CD8-positive, alpha-beta memory T cell (primary cell): ENCODE measurements around the gene MTPN. TPM values are rescaled to one million over a fixed set of nuclear protein-coding genes. Genes with fewer than 3 reads are reported as not detected.

Experiments used
- CTCF ChIA-PET: fragments of 350-600 bp; sonication (Branson Sonifier 250); formaldehyde crosslinking; loops from one replicate; lab custom pipeline; 2021; ENCODE audit warnings: antibody characterized with exemption; lab: Charles Lee
- POLR2A ChIA-PET: fragments of 350-600 bp; sonication (Branson Sonifier 250); formaldehyde crosslinking; loops from one replicate; lab custom pipeline; 2021; ENCODE audit warnings: antibody characterized with exemption; lab: Charles Lee
- DNase-seq, 5 donors: peaks; one replicate each; pipeline versions ENCODE4 v3.0.0 to v3.0.0-alpha.2; 2020 to 2022; ENCODE audit warnings: mixed read lengths in 1 of 5
- H3K27ac ChIP-seq: one replicate; pipeline ENCODE4 v1.7.0; 2013; ENCODE audit warnings: low read depth, mild to moderate bottlenecking, low read length, moderate library complexity
- H3K27me3 ChIP-seq: 2 replicates; pipeline ENCODE4 v1.7.0; 2013; ENCODE audit warnings: low read length, mild to moderate bottlenecking; ENCODE audit not compliant: insufficient read depth, poor library complexity, severe bottlenecking
- H3K36me3 ChIP-seq: 2 replicates; pipeline ENCODE4 v1.7.0; 2013; ENCODE audit warnings: mild to moderate bottlenecking, low read length, moderate library complexity; ENCODE audit not compliant: insufficient read depth
- H3K4me1 ChIP-seq: 2 replicates; pipeline ENCODE4 v1.7.0; 2013; ENCODE audit warnings: mild to moderate bottlenecking, low read length, moderate library complexity; ENCODE audit not compliant: insufficient read depth
- H3K4me3 ChIP-seq: 2 replicates; pipeline ENCODE4 v1.7.0; 2013; ENCODE audit warnings: mild to moderate bottlenecking, low read length
- H3K9me3 ChIP-seq: 2 replicates; pipeline ENCODE4 v1.7.0; 2013; ENCODE audit warnings: mild to moderate bottlenecking, low read length
- H3K27ac Mint-ChIP-seq, 8 donors: one replicate each; pipeline ENCODE4 v1.8.0; 2020 to 2021; ENCODE audit warnings: mixed read lengths in 8 of 8, mild to moderate bottlenecking in 6 of 8, inconsistent platforms in 3 of 8, moderate library complexity in 3 of 8
- H3K27me3 Mint-ChIP-seq, 2 donors: one replicate each; pipeline ENCODE4 v1.8.0; 2020 to 2021; ENCODE audit warnings: mixed read lengths in 2 of 2, mild to moderate bottlenecking in 1 of 2, moderate library complexity in 1 of 2
- H3K36me3 Mint-ChIP-seq, 3 donors: one replicate each; pipeline ENCODE4 v1.8.0; 2020 to 2021; ENCODE audit warnings: mixed read lengths in 3 of 3, inconsistent platforms in 1 of 3, mild to moderate bottlenecking in 1 of 3
- H3K4me1 Mint-ChIP-seq, 3 donors: one replicate each; pipeline ENCODE4 v1.8.0; 2020 to 2021; ENCODE audit warnings: mixed read lengths in 3 of 3, inconsistent platforms in 1 of 3, mild to moderate bottlenecking in 1 of 3
- H3K4me3 Mint-ChIP-seq, 7 donors: one replicate each; pipeline ENCODE4 v1.8.0; 2020 to 2021; ENCODE audit warnings: mixed read lengths in 7 of 7, mild to moderate bottlenecking in 6 of 7, moderate library complexity in 4 of 7, inconsistent platforms in 2 of 7
- H3K9me3 Mint-ChIP-seq, 5 donors: one replicate each; pipeline ENCODE4 v1.8.0; 2020 to 2022; ENCODE audit warnings: mixed read lengths in 5 of 5, mild to moderate bottlenecking in 3 of 5, moderate library complexity in 2 of 5, inconsistent platforms in 1 of 5
- polyA plus RNA-seq: library from polyadenylated mRNA; unstranded; fragments of 300-500 nt; fragmentation: Illumina TruSeq; gene quantifications from one replicate; pipeline ENCODE4 v1.2.3, GENCODE V29; 2021
- total RNA-seq, 2 experiments: library from RNA; stranded (reverse); gene quantifications; one replicate each; pipeline ENCODE4 v1.2.3, GENCODE V29; 2021

Gene MTPN
- total and polyA plus RNA-seq, 3 experiments from 2014 or later, result 101 to 147 (median 143) TPM

- H3K27me3 Mint-ChIP-seq, result peaks cover 0 to 2% of the 10 kb centered on the region in 2 donors
- ChIA-PET POLR2A (interaction anchor here (0.5 to 1.1 kb wide), 2 partner anchors 312 to 602 kb away, joined by 3 to 8 read pairs; partner anchors contain the start of gene STMP1), CTCF (no interaction called here)
- peak overlapping the region; percentile 3 for H3K27ac ChIP-seq
- H3K4me3 ChIP-seq, result no peak overlapping the region
- peak overlapping the region in 7 of 8 donors; percentile 9 to 73 (median 55) for H3K27ac Mint-ChIP-seq
- DNase-seq, result no peak
- peaks cover 0 to 44% (median 9%) of the 10 kb centered on the region in 3 donors for H3K36me3 Mint-ChIP-seq
- H3K4me1 ChIP-seq, result peaks cover 63% of the 10 kb centered on the region
- H3K9me3 Mint-ChIP-seq, result no peaks in the 10 kb centered on the region
- H3K4me1 Mint-ChIP-seq, result peaks cover 67 to 92% (median 88%) of the 10 kb centered on the region in 3 donors
- H3K27me3 ChIP-seq, result no peaks in the 10 kb centered on the region
- H3K9me3 ChIP-seq, result no peaks in the 10 kb centered on the region
- H3K4me3 Mint-ChIP-seq, result peak overlapping the region; percentile 68 to 96 (median 79)
- H3K36me3 ChIP-seq, result no peaks in the 10 kb centered on the region
Observed at GRCh38 chr7:135974667-135975066, 2.5 kb downstream of the MTPN start.

- Mint-ChIP-seq H3K4me1 (peaks cover 76 to 93% (median 91%) of the 10 kb centered on the region in 3 donors), H3K9me3 (no peaks in the 10 kb centered on the region), H3K36me3 (peaks cover 0 to 57% (median 27%) of the 10 kb centered on the region in 3 donors), H3K4me3 (peak overlapping the region in 2 of 7 donors; percentile 16 to 58), H3K27ac (peak overlapping the region in 2 of 8 donors; percentile 6 to 18), H3K27me3 (no peaks in the 10 kb centered on the region)
- no peak for DNase-seq
- H3K9me3 ChIP-seq, result no peaks in the 10 kb centered on the region
- no peak overlapping the region for H3K27ac ChIP-seq
- H3K4me1 ChIP-seq, result peaks cover 66% of the 10 kb centered on the region
- H3K4me3 ChIP-seq, result no peak overlapping the region
- H3K27me3 ChIP-seq, result no peaks in the 10 kb centered on the region
- ChIA-PET CTCF (interaction anchor here (0.9 kb wide), 1 partner anchor 171 kb away, joined by 4 read pairs; no protein-coding TSS in a partner anchor), POLR2A (interaction anchor here (0.7 kb wide), 1 partner anchor 15 kb away, joined by 4 read pairs; no protein-coding TSS in a partner anchor)
- H3K36me3 ChIP-seq, result no peaks in the 10 kb centered on the region
Observed at GRCh38 chr7:135971366-135971725, 5.8 kb downstream of the MTPN start.

- Histone ChIP-seq H3K27ac (no peak overlapping the region), H3K4me3 (no peak overlapping the region), H3K9me3 (no peaks in the 10 kb centered on the region), H3K4me1 (peaks cover 66% of the 10 kb centered on the region), H3K27me3 (no peaks in the 10 kb centered on the region), H3K36me3 (no peaks in the 10 kb centered on the region)
- peak overlapping the region in 6 of 7 donors; percentile 7 to 58 (median 22) for H3K4me3 Mint-ChIP-seq
- CTCF ChIA-PET, result interaction anchor here (0.9 kb wide), 1 partner anchor 170 kb away, joined by 4 read pairs; no protein-coding TSS in a partner anchor
- peaks cover 0 to 57% (median 28%) of the 10 kb centered on the region in 3 donors for H3K36me3 Mint-ChIP-seq
- POLR2A ChIA-PET, result no interaction called here
- H3K9me3 Mint-ChIP-seq, result no peaks in the 10 kb centered on the region
- no peak for DNase-seq
- peaks cover 77 to 93% (median 91%) of the 10 kb centered on the region in 3 donors for H3K4me1 Mint-ChIP-seq
- H3K27ac Mint-ChIP-seq, result peak overlapping the region in 6 of 8 donors; percentile 6 to 72 (median 26)
- H3K27me3 Mint-ChIP-seq, result no peaks in the 10 kb centered on the region
Observed at GRCh38 chr7:135970682-135971365, 6.3 kb downstream of the MTPN start.

GRCh38 chr7:135970045-135970444 is 7.1 kb downstream of the MTPN start:
- Histone ChIP-seq H3K27me3 (no peaks in the 10 kb centered on the region), H3K4me3 (no peak overlapping the region), H3K4me1 (peaks cover 64% of the 10 kb centered on the region), H3K36me3 (no peaks in the 10 kb centered on the region), H3K9me3 (no peaks in the 10 kb centered on the region), H3K27ac (no peak overlapping the region)
- H3K36me3 Mint-ChIP-seq, result peaks cover 0 to 57% (median 31%) of the 10 kb centered on the region in 3 donors
- peaks cover 79 to 93% (median 89%) of the 10 kb centered on the region in 3 donors for H3K4me1 Mint-ChIP-seq
- ChIA-PET CTCF (no interaction called here), POLR2A (no interaction called here)
- H3K27me3 Mint-ChIP-seq, result no peaks in the 10 kb centered on the region
- H3K4me3 Mint-ChIP-seq, result peak overlapping the region in 1 of 7 donors; percentile 5
- no peak for DNase-seq
- no peak overlapping the region for H3K27ac Mint-ChIP-seq
- H3K9me3 Mint-ChIP-seq, result no peaks in the 10 kb centered on the region

GRCh38 chr7:135966341-135967043 is 10.7 kb downstream of the MTPN start:
- Mint-ChIP-seq H3K9me3 (no peaks in the 10 kb centered on the region), H3K4me3 (peak overlapping the region in 4 of 7 donors; percentile 11 to 42 (median 26)), H3K4me1 (peaks cover 76 to 93% (median 85%) of the 10 kb centered on the region in 3 donors), H3K27ac (peak overlapping the region in 4 of 8 donors; percentile 9 to 50 (median 16)), H3K36me3 (peaks cover 0 to 41% (median 33%) of the 10 kb centered on the region in 3 donors), H3K27me3 (no peaks in the 10 kb centered on the region)
- CTCF ChIA-PET, result interaction anchor here (1.0 to 1.5 kb wide), 2 partner anchors 12 to 17 kb away, joined by 3 read pairs; no protein-coding TSS in a partner anchor
- DNase-seq, result no peak
- POLR2A ChIA-PET, result no interaction called here
- Histone ChIP-seq H3K27me3 (no peaks in the 10 kb centered on the region), H3K36me3 (no peaks in the 10 kb centered on the region), H3K4me3 (no peak overlapping the region), H3K4me1 (peaks cover 47% of the 10 kb centered on the region), H3K27ac (no peak overlapping the region), H3K9me3 (no peaks in the 10 kb centered on the region)

- Mint-ChIP-seq H3K9me3 (no peaks in the 10 kb centered on the region), H3K36me3 (peaks cover 0 to 40% (median 30%) of the 10 kb centered on the region in 3 donors), H3K4me3 (peak overlapping the region in 4 of 7 donors; percentile 6 to 37 (median 28)), H3K4me1 (peaks cover 77 to 94% (median 87%) of the 10 kb centered on the region in 3 donors), H3K27ac (peak overlapping the region in 2 of 8 donors; percentile 29 to 61), H3K27me3 (no peaks in the 10 kb centered on the region)
- Histone ChIP-seq H3K4me1 (peaks cover 46% of the 10 kb centered on the region), H3K27me3 (no peaks in the 10 kb centered on the region), H3K9me3 (no peaks in the 10 kb centered on the region), H3K4me3 (no peak overlapping the region), H3K27ac (no peak overlapping the region), H3K36me3 (no peaks in the 10 kb centered on the region)
- DNase-seq, result no peak
- CTCF ChIA-PET, result interaction anchor here (1.5 kb wide), 1 partner anchor 16 kb away, joined by 3 read pairs; no protein-coding TSS in a partner anchor
- POLR2A ChIA-PET, result no interaction called here
Observed at GRCh38 chr7:135965602-135966001, 11.6 kb downstream of the MTPN start.

- peaks cover 51% of the 10 kb centered on the region for H3K4me1 ChIP-seq
- Mint-ChIP-seq H3K9me3 (no peaks in the 10 kb centered on the region), H3K27me3 (no peaks in the 10 kb centered on the region), H3K4me1 (peaks cover 77 to 97% (median 91%) of the 10 kb centered on the region in 3 donors), H3K4me3 (peak overlapping the region in 2 of 7 donors; percentile 2 to 16), H3K36me3 (peaks cover 0 to 41% (median 27%) of the 10 kb centered on the region in 3 donors), H3K27ac (peak overlapping the region in 3 of 8 donors; percentile 3 to 22 (median 7))
- CTCF ChIA-PET, result no interaction called here
- no peaks in the 10 kb centered on the region for H3K36me3 ChIP-seq
- POLR2A ChIA-PET, result no interaction called here
- no peaks in the 10 kb centered on the region for H3K9me3 ChIP-seq
- H3K4me3 ChIP-seq, result no peak overlapping the region
- DNase-seq, result no peak
- no peaks in the 10 kb centered on the region for H3K27me3 ChIP-seq
- no peak overlapping the region for H3K27ac ChIP-seq
Observed at GRCh38 chr7:135964791-135965190, 12.4 kb downstream of the MTPN start.
